ENCODE data around the gene RASSF5.

RASSF5 gene

DNA sequence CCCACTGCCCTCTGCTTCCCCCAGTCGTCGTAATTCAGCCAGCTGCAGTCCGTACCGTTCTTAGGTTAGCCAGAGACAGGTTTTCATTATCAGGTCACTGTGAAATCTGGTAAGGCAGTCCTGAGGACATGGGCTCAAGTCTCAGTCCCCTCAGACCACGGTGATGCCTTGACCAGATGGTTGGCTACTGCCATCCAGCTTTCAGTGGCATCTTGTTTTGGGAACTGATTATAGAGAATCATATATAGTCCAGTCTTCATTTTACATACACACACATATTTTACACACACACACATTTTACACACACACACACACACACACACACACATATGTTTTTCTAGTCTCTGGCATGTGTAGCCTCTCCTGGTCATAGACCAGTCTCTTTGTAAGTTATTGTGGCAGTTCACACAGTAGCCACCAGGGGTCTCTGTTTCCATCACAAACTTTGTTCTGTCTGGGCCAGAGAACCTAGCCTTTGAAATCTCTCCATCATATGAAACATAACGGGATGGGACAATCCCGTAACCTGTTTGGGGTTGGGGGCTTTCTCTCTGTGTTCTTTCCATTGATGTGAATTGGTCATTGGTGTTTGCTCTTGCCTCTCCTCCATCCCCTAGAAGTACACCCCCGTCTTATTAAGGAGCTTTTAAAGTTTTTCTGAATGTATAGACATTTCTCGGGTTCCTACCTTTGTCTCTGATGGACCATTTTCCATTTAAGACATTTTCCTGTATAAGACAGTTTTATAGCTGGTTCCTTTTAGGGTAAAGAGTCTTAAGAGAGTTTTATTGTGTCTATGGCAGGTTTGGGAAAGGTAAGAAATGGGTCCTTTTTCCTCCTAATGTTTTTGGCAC lies 45.5 kb upstream of the RASSF5 start:
- peaks cover 6% of the 10 kb centered on the region for H3F3A ChIP-seq (ENCODE audit: insufficient read depth, low read length)

GRCh38 chr1:206463137-206463536 lies 44.2 kb upstream of the RASSF5 start:
- H4K20me1 ChIP-seq (ENCODE audit: insufficient read depth, low read length) = no peaks in the 10 kb centered on the region
- DNase-seq = peak; percentile 39
- no peak overlapping the region for H3K4me3 ChIP-seq (ENCODE audit: low read length)
- H2AFZ ChIP-seq (ENCODE audit: low read length) = no peak overlapping the region
- no peaks in the 10 kb centered on the region for H3K9me2 ChIP-seq (replicated peaks; ENCODE audit: insufficient read depth, low read length)
- H3K79me2 ChIP-seq (ENCODE audit: low read length) = no peaks in the 10 kb centered on the region
- H3F3A ChIP-seq (ENCODE audit: insufficient read depth, low read length) = peaks cover 6% of the 10 kb centered on the region
- H3K27ac ChIP-seq (ENCODE audit: low read length) = peak overlapping the region; percentile 10; the same call in 1 of the 2 replicates
- no peaks in the 10 kb centered on the region for H3K9me3 ChIP-seq (replicated peaks; ENCODE audit: insufficient read depth, low read length)
- no peak overlapping the region; the same call in 1 of the 2 replicates for H3K4me2 ChIP-seq (ENCODE audit: low read depth, low read length)
- TF ChIP-seq CTCF (IDR thresholded peaks at IDR 0.05; ENCODE audit: low read length) (no peak), EZH2 (optimal IDR thresholded peaks at IDR 0.05; ENCODE audit: low read depth, low read length) (no peak), EZH2phosphoT487 (IDR thresholded peaks at IDR 0.05; ENCODE audit: low read length) (no peak)
- H3K4me1 ChIP-seq (ENCODE audit: low read length) = peaks cover 44% of the 10 kb centered on the region
- H3K36me3 ChIP-seq (replicated peaks; ENCODE audit: insufficient read depth, low read length) = no peaks in the 10 kb centered on the region
- H3K9ac ChIP-seq (ENCODE audit: low read length) = no peak overlapping the region
- no peaks in the 10 kb centered on the region for H3K27me3 ChIP-seq (replicated peaks; ENCODE audit: insufficient read depth, low read length)

More for the DNA sequence above, 45.5 kb upstream of the RASSF5 start:
- Histone ChIP-seq H3K27me3 (replicated peaks; ENCODE audit: insufficient read depth, low read length) (no peaks in the 10 kb centered on the region), H3K36me3 (replicated peaks; ENCODE audit: insufficient read depth, low read length) (no peaks in the 10 kb centered on the region), H3K9me2 (replicated peaks; ENCODE audit: insufficient read depth, low read length) (no peaks in the 10 kb centered on the region), H3K9me3 (replicated peaks; ENCODE audit: insufficient read depth, low read length) (no peaks in the 10 kb centered on the region), H3K79me2 (ENCODE audit: low read length) (no peaks in the 10 kb centered on the region), H3K27ac (ENCODE audit: low read length) (no peak overlapping the region), H3K4me3 (ENCODE audit: low read length) (no peak overlapping the region), H2AFZ (ENCODE audit: low read length) (no peak overlapping the region), H4K20me1 (ENCODE audit: insufficient read depth, low read length) (no peaks in the 10 kb centered on the region), H3K4me2 (ENCODE audit: low read depth, low read length) (no peak overlapping the region), H3K4me1 (ENCODE audit: low read length) (peaks cover 41% of the 10 kb centered on the region), H3K9ac (ENCODE audit: low read length) (no peak overlapping the region)
- peak; percentile 84 for DNase-seq
- TF ChIP-seq EZH2phosphoT487 (IDR thresholded peaks at IDR 0.05; ENCODE audit: low read length) (no peak), CTCF (IDR thresholded peaks at IDR 0.05; ENCODE audit: low read length) (peak; percentile 97), EZH2 (optimal IDR thresholded peaks at IDR 0.05; ENCODE audit: low read depth, low read length) (no peak)

GRCh38 chr1:206463911-206464310 lies 43.4 kb upstream of the RASSF5 start:
- Histone ChIP-seq H3K4me2 (ENCODE audit: low read depth, low read length) (no peak overlapping the region), H3K4me3 (ENCODE audit: low read length) (no peak overlapping the region), H4K20me1 (ENCODE audit: insufficient read depth, low read length) (no peaks in the 10 kb centered on the region), H3K27me3 (replicated peaks; ENCODE audit: insufficient read depth, low read length) (no peaks in the 10 kb centered on the region), H3K9me3 (replicated peaks; ENCODE audit: insufficient read depth, low read length) (no peaks in the 10 kb centered on the region), H3K36me3 (replicated peaks; ENCODE audit: insufficient read depth, low read length) (no peaks in the 10 kb centered on the region), H3K9ac (ENCODE audit: low read length) (no peak overlapping the region), H3F3A (ENCODE audit: insufficient read depth, low read length) (peaks cover 6% of the 10 kb centered on the region), H3K9me2 (replicated peaks; ENCODE audit: insufficient read depth, low read length) (no peaks in the 10 kb centered on the region), H3K79me2 (ENCODE audit: low read length) (no peaks in the 10 kb centered on the region), H3K27ac (ENCODE audit: low read length) (no peak overlapping the region), H3K4me1 (ENCODE audit: low read length) (peaks cover 52% of the 10 kb centered on the region), H2AFZ (ENCODE audit: low read length) (no peak overlapping the region)
- TF ChIP-seq CTCF (IDR thresholded peaks at IDR 0.05; ENCODE audit: low read length) = no peak
- no peak for TF ChIP-seq EZH2 (optimal IDR thresholded peaks at IDR 0.05; ENCODE audit: low read depth, low read length)
- TF ChIP-seq EZH2phosphoT487 (IDR thresholded peaks at IDR 0.05; ENCODE audit: low read length) = no peak
- DNase-seq = no peak

Data from MM.1S (cell line).